Measurements from ENCODE around the gene CCSER1.
"Not testable (repeated sequence)": the region's sequence is repeated elsewhere in the genome, so short reads cannot be mapped to it uniquely, and the experiment has no call there.

CCSER1 gene

DNA sequence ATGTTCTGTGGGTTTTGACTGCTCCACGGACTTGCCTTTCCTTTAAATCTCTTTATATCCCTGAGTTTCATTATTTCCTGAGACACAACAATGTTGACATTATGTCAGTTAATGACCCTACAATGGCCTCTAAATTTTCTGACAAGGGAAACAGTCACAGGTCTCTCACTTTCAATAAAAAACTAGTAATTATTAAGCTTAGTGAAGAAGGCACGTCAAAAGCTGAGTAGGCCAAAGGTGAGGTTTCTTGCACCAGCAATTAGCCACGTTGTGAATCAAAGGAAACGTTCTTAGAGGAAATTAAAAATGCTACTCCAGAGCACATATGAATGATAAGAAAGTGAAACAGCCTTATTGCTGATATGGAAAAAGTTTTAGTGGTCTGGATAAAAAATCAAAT is 1246.4 kb downstream of the CCSER1 start:
- no peak overlapping the region for H3K4me3 ChIP-seq (ENCODE audit: low read depth, low read length)
- in situ Hi-C loops (cut with HindIII; ENCODE audit: low sequenced_read_pairs), result no loop called here
- TF ChIP-seq CTCF (IDR thresholded peaks at IDR 0.05; ENCODE audit: low read depth, low read length), result no peak
- DNase-seq (ENCODE audit: low read depth, low spot score), result no peak

- in situ Hi-C loops (cut with HindIII; ENCODE audit: low sequenced_read_pairs); H3K4me3 ChIP-seq (ENCODE audit: low read depth, low read length); DNase-seq (ENCODE audit: low read depth, low spot score): not testable (repeated sequence)
Observed at GRCh38 chr4:91405431-91405830, 1278.2 kb downstream of the CCSER1 start.

DNA sequence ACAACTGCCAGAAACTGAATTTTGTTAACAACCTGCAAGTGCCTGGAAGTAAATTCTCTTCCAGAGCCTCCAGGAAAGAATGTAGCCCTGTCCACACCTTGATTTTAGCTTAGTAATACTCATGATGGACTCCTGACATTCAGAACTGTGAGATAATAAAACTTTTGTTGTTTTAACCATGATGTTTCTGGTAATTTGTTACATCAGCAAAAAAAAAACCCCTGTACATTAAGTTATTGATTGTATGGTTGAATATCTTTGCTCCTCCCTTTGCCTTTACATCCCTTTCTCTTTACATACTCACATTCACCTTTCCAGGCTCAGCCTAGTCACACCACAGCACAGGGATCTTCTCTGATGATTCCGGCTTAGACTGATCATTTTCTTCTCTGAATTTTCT is 1294.8 kb downstream of the CCSER1 start:
- no peak for DNase-seq (ENCODE audit: low read depth, low spot score)
- no peak overlapping the region for H3K4me3 ChIP-seq (ENCODE audit: low read depth, low read length)
- no peak for TF ChIP-seq CTCF (IDR thresholded peaks at IDR 0.05; ENCODE audit: low read depth, low read length)
- in situ Hi-C loops (cut with HindIII; ENCODE audit: low sequenced_read_pairs), result no loop called here

DNA sequence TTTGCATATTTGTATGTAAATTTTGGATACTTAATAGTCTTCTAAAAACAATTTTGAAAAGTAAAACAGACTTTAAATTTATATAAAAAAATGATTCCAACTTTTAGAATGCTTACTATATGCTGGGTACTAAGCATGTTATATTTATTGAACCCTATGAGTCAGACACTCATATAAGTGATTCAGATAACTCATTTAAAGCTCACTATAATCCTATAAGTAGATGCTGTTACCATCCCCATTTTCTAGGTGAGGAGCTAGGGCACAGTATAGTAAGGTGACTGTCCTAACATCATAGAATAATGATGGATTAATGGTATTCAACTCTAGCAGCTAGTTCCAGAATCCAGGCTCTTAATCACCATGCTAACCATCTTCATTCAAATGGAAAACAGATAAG is 1299.5 kb downstream of the CCSER1 start:
- DNase-seq (ENCODE audit: low read depth, low spot score), result no peak
- no peak for TF ChIP-seq CTCF (IDR thresholded peaks at IDR 0.05; ENCODE audit: low read depth, low read length)
- H3K4me3 ChIP-seq (ENCODE audit: low read depth, low read length), result no peak overlapping the region
- in situ Hi-C loops (cut with HindIII; ENCODE audit: low sequenced_read_pairs), result no loop called here

- TF ChIP-seq CTCF (IDR thresholded peaks at IDR 0.05; ENCODE audit: low read depth, low read length), result no peak
- no peak overlapping the region for H3K4me3 ChIP-seq (ENCODE audit: low read depth, low read length)
- no peak for DNase-seq (ENCODE audit: low read depth, low spot score)
- in situ Hi-C loops (cut with HindIII; ENCODE audit: low sequenced_read_pairs), result no loop called here
Observed at GRCh38 chr4:91427171-91427570, 1300.0 kb downstream of the CCSER1 start.

DNA sequence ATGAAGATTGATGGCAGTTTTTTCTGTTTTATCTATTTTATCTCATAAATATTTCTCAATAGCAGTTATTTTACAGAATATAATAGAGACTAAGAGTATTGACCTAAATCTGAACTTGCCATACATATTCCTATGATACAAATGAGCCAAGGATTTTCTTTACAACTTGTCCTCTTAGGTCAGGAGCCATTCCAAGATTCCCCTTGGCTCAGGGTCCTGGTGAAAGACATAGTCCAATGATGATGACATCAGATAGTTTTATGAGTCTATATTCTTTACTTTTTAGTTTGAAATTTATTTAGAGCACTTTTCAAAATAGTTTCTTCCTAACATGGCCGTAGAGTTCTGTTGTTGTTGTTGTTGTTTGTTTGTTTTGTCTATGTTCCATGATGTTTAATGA is 1307.4 kb downstream of the CCSER1 start:
- in situ Hi-C loops (cut with HindIII; ENCODE audit: low sequenced_read_pairs), result no loop called here
- H3K4me3 ChIP-seq (ENCODE audit: low read depth, low read length), result no peak overlapping the region
- no peak for TF ChIP-seq CTCF (IDR thresholded peaks at IDR 0.05; ENCODE audit: low read depth, low read length)
- no peak for DNase-seq (ENCODE audit: low read depth, low spot score)

GRCh38 chr4:91436556-91436955 is 1309.4 kb downstream of the CCSER1 start:
- no peak overlapping the region for H3K4me3 ChIP-seq (ENCODE audit: low read depth, low read length)
- in situ Hi-C loops (cut with HindIII; ENCODE audit: low sequenced_read_pairs), result no loop called here
- no peak for TF ChIP-seq CTCF (IDR thresholded peaks at IDR 0.05; ENCODE audit: low read depth, low read length)

More at GRCh38 chr4:91436556-91436955, 1309.4 kb downstream of the CCSER1 start:
- DNase-seq (ENCODE audit: low read depth, low spot score), result no peak

All from astrocyte of the spinal cord (primary cell).